HK-2 (cell line): Measurements from ENCODE around the gene SOAT1.
A peak's percentile ranks its signal among the peaks of the same experiment; 100 is the strongest.
"Not testable (repeated sequence)": the region's sequence is repeated elsewhere in the genome, so short reads cannot be mapped to it uniquely, and the experiment has no call there.

Experiments
- DNase-seq: peaks from one replicate; pipeline ENCODE4 v3.0.0-alpha.2; 2018; ENCODE audit not compliant: unreplicated experiment

The SOAT1 gene

GRCh38 chr1:179293340-179294327 lies at the start of gene SOAT1:
TSS of gene SOAT1 (plus strand) at chr1:179293797. CDS start at chr1:179302685, 8,888 bp downstream.
- peak; percentile 97 for DNase-seq

GRCh38 chr1:179245426-179245825 lies 48.2 kb upstream of the SOAT1 start:
- DNase-seq, result not testable (repeated sequence)

- no peak for DNase-seq
These were observed 45.7 kb upstream of the SOAT1 start for GRCh38 chr1:179247923-179248322.

- DNase-seq, result no peak
These were observed 41.9 kb upstream of the SOAT1 start for GRCh38 chr1:179251675-179252074.

- DNase-seq, result no peak
These were observed 41.0 kb upstream of the SOAT1 start for GRCh38 chr1:179252606-179253005.

- no peak for DNase-seq
These were observed 40.2 kb upstream of the SOAT1 start for GRCh38 chr1:179253286-179253972.

DNA sequence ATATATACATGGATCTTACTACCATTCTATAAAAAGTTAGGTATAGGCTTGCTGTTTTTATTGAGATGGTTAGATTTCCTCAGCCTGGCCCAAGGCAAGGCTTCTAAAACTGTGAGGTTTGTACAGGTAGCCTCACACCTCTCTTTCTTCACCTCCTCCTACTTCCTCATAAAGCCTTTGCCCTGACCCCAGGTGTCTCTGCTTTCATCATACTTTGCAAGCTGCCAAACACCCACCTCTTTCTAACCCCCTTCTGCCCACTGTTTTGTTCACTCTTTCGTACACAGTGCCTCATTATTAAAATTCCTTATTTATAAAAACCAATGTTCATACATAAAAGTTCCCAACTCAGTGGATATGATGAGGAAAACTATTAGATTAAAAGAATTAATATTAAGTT lies 31.4 kb upstream of the SOAT1 start:
- no peak for DNase-seq

GRCh38 chr1:179263121-179263520 lies 30.5 kb upstream of the SOAT1 start:
- no peak for DNase-seq

- DNase-seq, result no peak
These were observed 29.1 kb upstream of the SOAT1 start for GRCh38 chr1:179264507-179264906.

DNA sequence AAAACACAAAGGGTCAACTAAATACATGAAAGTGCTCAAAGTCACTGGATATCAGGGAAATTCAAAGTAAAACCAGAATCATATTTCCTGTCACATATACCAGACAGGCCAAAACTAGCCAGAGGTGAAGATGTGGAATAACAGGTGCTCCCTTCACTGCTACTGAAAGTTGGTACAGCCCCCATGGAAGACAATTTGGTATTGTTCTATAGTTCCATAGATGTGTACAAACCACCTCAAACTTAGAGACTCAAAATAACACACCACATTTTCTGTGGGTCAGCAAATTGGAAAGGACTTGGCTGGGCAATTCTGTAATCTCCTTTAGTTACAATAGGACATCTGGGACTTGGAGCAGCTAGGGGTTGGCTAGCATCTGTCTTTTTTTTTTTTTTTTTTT lies 24.5 kb upstream of the SOAT1 start:
- no peak for DNase-seq

DNA sequence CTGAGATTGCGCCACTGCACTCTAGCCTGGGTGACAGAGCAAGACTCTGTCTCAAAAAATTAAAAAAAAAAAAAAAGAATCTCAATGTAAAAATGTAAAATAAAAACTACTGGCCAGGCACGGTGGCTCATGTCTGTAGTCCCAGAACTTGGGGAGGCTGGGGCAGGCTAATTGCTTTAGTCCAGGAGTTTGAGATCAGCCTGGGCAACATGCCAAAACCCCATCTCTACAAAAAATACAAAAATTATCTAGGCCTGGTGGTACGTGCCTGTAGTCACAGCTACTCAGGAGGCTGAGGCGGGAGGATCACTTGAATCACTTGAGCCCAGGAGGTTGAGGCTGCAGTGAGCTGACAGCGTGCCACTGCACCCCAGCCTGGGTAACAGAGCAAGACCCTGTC lies 19.2 kb upstream of the SOAT1 start:
- DNase-seq, result not testable (repeated sequence)

DNA sequence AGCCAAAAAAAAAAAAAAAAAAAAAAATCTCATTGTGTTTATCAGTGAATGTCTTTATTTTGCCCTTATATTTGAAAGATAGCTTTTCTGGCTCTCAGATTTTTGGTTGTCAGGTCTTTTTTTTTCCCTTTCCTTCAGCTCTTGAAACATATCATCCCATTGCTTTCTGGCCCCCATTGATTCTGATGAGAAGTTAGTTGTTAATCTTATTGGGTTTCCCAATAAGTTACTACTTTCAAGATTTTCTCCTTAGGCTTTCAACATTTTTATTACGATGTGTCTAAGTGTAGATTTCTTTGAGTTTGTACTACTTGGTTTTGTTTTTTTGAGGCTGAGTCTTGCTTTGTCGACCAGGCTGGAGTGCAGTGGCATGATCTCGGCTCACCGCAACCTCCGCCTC lies 14.7 kb upstream of the SOAT1 start:
- DNase-seq, result no peak

GRCh38 chr1:179283992-179284391 lies 9.6 kb upstream of the SOAT1 start:
- no peak for DNase-seq

- no peak for DNase-seq
These were observed 5.7 kb upstream of the SOAT1 start for GRCh38 chr1:179287946-179288345.

GRCh38 chr1:179288977-179289376 lies 4.6 kb upstream of the SOAT1 start:
- no peak for DNase-seq

DNA sequence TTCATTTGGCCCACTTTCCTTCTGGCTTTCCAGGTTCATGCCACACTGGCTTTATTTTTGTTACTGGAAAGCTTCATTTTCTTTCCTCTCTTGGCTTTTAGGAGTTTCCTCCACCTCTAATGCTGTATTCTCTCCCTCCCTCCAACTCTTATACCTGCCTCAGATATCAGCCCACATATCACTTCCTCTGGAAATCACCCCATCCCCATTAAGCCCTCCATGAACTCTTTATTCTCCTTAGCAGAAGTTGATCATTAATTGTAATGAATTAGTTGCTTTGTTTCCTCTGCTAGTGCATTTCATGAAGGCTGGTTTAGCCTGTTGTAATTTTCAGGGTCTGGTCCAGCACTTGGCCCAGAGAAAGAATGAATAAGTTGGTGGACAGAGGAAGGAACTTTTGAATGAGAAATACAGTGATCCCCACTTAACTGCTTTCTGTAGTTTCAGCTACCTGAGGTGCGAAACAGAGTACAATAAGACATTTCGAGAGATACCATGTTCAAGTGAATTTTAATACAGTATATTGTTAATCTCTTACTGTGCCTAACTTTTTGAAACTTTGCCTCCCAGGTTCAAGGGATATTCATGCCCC lies 1.7 kb downstream of the SOAT1 start:
- DNase-seq, result no peak

DNA sequence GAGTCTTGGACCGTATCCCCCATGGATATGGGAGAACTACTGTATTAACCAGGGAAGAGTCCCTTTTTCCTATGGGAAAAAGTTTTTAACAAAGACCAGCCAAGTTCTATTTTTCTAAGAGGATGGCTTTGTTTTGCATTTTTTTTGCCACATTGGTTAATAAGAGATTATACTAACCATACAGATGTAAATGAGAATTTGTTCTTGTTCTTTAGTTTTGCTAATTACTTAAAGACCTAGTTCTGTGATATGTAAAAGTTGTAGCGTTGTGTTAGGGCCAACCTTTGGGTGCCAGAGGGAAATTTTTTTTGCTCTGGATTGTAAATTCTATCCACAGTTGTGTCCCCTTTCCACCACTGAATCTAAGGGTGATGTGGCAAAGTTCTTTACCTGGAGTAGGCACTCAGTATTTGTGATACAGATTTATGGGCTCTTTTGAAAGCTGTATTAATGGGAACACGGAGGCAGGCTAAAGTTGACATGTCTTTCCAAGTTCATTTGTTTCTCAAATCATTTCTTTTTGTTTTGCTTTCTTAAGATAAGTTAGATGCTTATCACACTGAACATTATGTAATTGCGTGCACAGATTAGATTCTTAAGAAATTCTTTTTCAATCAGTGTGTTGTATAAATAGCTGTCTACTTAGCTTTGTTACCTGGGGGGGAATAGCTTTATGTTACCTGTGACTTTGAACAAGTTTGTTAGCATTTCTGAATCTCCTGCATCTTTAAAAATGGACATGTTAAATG lies 2.9 kb downstream of the SOAT1 start:
- DNase-seq, result no peak

DNA sequence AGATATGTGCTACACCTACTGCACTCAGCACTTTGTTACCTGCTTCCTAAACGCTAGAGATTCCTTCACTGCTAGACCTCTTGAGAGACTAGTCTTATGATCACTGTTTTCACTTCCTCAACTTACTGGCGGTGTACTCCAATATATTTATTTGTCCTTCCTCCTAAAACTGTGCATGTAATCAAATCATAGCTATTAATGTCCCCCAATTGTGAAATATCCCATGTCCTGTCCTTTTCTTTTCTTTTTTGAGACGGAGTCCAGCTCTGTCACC lies 3.4 kb downstream of the SOAT1 start:
- no peak for DNase-seq

DNA sequence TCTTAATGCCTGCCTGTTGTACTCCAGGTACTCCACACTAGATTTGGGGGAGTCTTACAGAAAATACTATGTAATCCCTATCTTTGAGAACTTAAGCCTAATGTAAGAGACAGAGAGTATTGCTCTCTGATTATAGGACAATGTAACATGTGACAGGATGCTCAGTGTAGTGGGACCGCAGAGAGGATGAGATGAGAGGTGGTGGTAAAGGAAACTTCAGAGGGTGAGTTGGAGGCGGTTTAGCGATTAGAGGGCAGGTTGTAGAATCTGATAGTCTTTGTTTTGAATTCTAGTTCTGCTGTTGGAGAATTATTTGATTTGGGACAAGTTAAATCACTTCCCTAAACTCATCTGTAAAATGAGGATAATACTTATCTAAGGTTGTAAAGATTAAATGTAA lies 5.4 kb downstream of the SOAT1 start:
- DNase-seq, result no peak

- no peak for DNase-seq
These were observed 6.5 kb downstream of the SOAT1 start for GRCh38 chr1:179300112-179300511.

- DNase-seq, result no peak
These were observed 8.5 kb downstream of the SOAT1 start for GRCh38 chr1:179302070-179302469.

- DNase-seq, result no peak
These were observed 9.7 kb downstream of the SOAT1 start for GRCh38 chr1:179303200-179303785.
